Loucy (cell line): ENCODE data around the gene CDT1.

Experiments used
- H2AFZ ChIP-seq: fragments of 200-600 bp; sonication (generic); 2 replicates; pipeline ENCODE4 v1.6.0; 2016; ENCODE audit warnings: antibody characterized with exemption, mild to moderate bottlenecking, low read length, moderate library complexity
- H3F3A ChIP-seq: fragments of 200-600 bp; 2 replicates; pipeline ENCODE4 v1.6.0; 2016; ENCODE audit warnings: antibody characterized with exemption, low read depth, mild to moderate bottlenecking
- H3K27me3 ChIP-seq: fragments of 200-600 bp; sonication (generic); 2 replicates; pipeline ENCODE4 v1.6.1; 2014; ENCODE audit warnings: low read length, mild to moderate bottlenecking; ENCODE audit not compliant: insufficient read depth, poor library complexity, severe bottlenecking
- H3K36me3 ChIP-seq: fragments of 200-600 bp; sonication (generic); 2 replicates; pipeline ENCODE4 v1.6.1; 2016; ENCODE audit warnings: low read length; ENCODE audit not compliant: insufficient read depth
- H3K4me1 ChIP-seq: fragments of 200-600 bp; sonication (generic); 2 replicates; pipeline ENCODE4 v1.5.1; 2014; ENCODE audit warnings: low read length, mild to moderate bottlenecking; ENCODE audit not compliant: insufficient read depth, poor library complexity, severe bottlenecking
- H3K4me2 ChIP-seq: fragments of 200-600 bp; sonication (generic); 2 replicates; pipeline ENCODE4 v1.6.0; 2014; ENCODE audit warnings: antibody characterized with exemption, low read length, low read depth, mild to moderate bottlenecking; ENCODE audit not compliant: poor library complexity, severe bottlenecking
- H3K4me3 ChIP-seq: fragments of 200-600 bp; sonication (generic); 2 replicates; pipeline ENCODE4 v1.5.1; 2014; ENCODE audit warnings: low read length, mild to moderate bottlenecking, mixed read lengths; ENCODE audit not compliant: poor library complexity, severe bottlenecking
- H3K79me2 ChIP-seq: fragments of 200-600 bp; sonication (generic); 2 replicates; pipeline ENCODE4 v1.6.1; 2014; ENCODE audit warnings: low read length; ENCODE audit not compliant: insufficient read depth
- H3K9ac ChIP-seq: fragments of 200-600 bp; sonication (generic); 2 replicates; pipeline ENCODE4 v1.6.0; 2014; ENCODE audit warnings: mild to moderate bottlenecking, low read depth, low read length, moderate library complexity; ENCODE audit not compliant: poor library complexity, severe bottlenecking
- H3K9me2 ChIP-seq: fragments of 200-600 bp; sonication (generic); replicated peaks from 2 replicates; pipeline ENCODE4 v1.6.1; 2016; ENCODE audit warnings: low read depth, low read length, mixed read lengths
- H3K9me3 ChIP-seq: fragments of 200-600 bp; sonication (generic); 2 replicates; pipeline ENCODE4 v1.6.1; 2014; ENCODE audit warnings: mild to moderate bottlenecking, antibody characterized with exemption, low read length, low read depth; ENCODE audit not compliant: insufficient read depth
- H4K20me1 ChIP-seq: fragments of 200-600 bp; sonication (generic); 2 replicates; pipeline ENCODE4 v1.6.0; 2014; ENCODE audit warnings: antibody characterized with exemption, low read length, mild to moderate bottlenecking; ENCODE audit not compliant: insufficient read depth, poor library complexity, severe bottlenecking
- EZH2phosphoT487 ChIP-seq: fragments of 200-600 bp; IDR thresholded peaks from 2 replicates; pipeline ENCODE4 v1.6.1; 2018; ENCODE audit warnings: antibody characterized with exemption, mild to moderate bottlenecking, moderate library complexity, borderline replicate concordance
- TF ChIP-seq, protein P1 (sequence below): fragments of 200-600 bp; sonication (generic); conservative IDR thresholded peaks from 2 replicates; pipeline ENCODE4 v1.5.1; 2014; ENCODE audit warnings: mild to moderate bottlenecking, antibody characterized with exemption, low read length

Gene CDT1

DNA sequence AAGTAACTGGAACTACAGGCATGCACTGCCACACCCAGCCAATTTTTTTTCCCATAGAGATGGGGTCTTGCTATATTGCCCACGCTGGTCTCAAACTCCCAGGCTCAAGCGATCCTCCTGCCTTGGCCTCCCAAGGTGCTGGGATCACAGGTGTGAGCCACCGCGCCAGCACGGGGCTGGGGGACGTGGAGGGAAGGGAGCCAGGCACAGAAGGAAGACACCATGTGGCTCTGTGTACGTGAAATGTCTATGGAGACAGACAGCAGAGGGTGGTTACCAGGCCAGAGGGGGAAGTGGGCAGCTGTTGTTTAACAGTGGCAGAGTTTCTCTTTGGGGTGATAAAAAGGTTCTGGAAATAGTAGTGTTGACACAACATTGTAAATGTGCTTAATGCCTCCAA, 14.0 kb upstream of the CDT1 start:
- no peaks in the 10 kb centered on the region for H3K27me3 ChIP-seq
- TF ChIP-seq EZH2phosphoT487: no peak
- TF ChIP-seq, protein P1, sequence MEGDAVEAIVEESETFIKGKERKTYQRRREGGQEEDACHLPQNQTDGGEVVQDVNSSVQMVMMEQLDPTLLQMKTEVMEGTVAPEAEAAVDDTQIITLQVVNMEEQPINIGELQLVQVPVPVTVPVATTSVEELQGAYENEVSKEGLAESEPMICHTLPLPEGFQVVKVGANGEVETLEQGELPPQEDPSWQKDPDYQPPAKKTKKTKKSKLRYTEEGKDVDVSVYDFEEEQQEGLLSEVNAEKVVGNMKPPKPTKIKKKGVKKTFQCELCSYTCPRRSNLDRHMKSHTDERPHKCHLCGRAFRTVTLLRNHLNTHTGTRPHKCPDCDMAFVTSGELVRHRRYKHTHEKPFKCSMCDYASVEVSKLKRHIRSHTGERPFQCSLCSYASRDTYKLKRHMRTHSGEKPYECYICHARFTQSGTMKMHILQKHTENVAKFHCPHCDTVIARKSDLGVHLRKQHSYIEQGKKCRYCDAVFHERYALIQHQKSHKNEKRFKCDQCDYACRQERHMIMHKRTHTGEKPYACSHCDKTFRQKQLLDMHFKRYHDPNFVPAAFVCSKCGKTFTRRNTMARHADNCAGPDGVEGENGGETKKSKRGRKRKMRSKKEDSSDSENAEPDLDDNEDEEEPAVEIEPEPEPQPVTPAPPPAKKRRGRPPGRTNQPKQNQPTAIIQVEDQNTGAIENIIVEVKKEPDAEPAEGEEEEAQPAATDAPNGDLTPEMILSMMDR: no peak
- H4K20me1 ChIP-seq: no peaks in the 10 kb centered on the region
- H3K4me1 ChIP-seq: peaks cover 37% of the 10 kb centered on the region
- H3K36me3 ChIP-seq: no peaks in the 10 kb centered on the region
- H3K4me3 ChIP-seq: peak overlapping the region; percentile 91
- H3F3A ChIP-seq: 0 out of 2 replicates have a peak, but pooled peaks cover 3% of the 10 kb centered on the region
- H3K9me3 ChIP-seq: no peaks in the 10 kb centered on the region
- H3K9me2 ChIP-seq: no peaks in the 10 kb centered on the region
- H3K9ac ChIP-seq: peak overlapping the region; percentile 92
- H3K79me2 ChIP-seq: peaks cover 33% of the 10 kb centered on the region
- peak overlapping the region; percentile 93 for H3K4me2 ChIP-seq
- H2AFZ ChIP-seq: no peak overlapping the region

DNA sequence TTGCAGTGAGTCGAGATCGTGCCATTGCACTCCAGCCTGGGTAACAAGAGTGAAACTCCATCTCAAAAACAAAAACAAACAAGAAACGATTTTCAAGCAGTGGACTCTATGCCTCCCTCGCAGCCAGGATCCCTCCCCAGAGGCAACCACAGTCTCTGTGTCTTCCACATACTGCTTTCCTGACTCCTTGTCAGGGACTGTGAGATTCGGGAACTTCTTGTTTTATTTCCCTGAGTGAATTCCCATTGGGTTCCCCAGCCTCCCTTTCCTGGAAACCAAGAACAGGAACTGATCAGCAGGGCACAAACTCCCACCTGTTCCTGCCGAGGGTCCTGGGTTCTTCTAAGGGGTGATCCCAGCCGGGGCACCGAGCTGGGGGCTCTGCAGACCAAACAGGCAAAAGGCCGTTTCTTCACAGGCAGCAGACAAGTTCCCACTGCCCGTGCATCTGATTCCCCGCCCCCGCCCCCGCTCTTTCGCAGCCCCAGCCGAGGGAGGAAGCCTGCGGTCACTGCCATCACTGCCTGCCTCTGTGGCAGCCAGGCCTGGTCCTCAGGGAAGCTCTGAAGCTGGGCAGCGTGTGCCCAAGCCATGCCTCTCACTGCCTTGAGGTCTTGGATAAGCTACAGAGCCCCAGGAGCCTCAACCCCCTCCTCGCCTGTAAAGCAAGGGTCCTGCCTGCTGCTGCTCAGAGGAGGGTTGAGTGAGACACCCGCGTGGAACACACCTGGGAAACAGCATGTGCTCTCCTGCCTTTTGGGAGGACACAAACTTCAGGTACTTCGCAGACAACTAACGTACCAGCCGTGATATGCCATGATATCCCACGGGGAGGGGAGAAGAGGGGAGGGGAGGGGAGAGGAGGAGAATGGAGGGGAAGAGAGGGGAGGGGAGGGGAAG, 13.0 kb upstream of the CDT1 start:
- TF ChIP-seq, protein P1: no peak
- Histone ChIP-seq H3F3A (0 out of 2 replicates have a peak, but pooled peaks cover 3% of the 10 kb centered on the region), H3K9me2 (no peaks in the 10 kb centered on the region), H4K20me1 (no peaks in the 10 kb centered on the region), H3K36me3 (no peaks in the 10 kb centered on the region), H3K4me1 (peaks cover 46% of the 10 kb centered on the region), H3K4me2 (peak overlapping the region; percentile 93), H3K9ac (peak overlapping the region; percentile 92), H3K4me3 (peak overlapping the region; percentile 91), H3K79me2 (peaks cover 26% of the 10 kb centered on the region), H3K27me3 (no peaks in the 10 kb centered on the region), H2AFZ (no peak overlapping the region), H3K9me3 (no peaks in the 10 kb centered on the region)

DNA sequence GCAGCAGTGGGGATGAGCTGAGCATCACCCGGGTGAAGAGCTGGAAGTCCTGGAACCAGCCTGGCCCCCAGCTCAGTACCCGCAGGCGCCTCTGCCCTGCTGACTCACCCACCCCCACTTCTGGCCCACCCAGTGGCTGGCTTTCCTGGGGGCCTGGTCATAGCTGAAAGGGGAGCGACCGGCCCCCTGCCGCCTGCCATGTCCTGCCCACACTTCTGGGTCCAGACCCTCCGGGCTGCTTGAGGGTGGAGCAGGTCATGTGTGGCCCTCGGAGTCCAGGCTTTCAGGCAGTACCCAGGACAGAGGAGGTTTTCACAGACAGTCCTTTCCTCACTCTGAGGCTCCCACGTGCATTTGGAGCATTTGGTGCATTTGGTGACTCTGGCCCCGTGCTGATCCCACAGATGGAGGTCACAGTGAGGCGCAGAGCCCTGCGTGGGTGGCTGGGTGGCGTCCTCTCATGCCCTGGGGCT, 11.5 kb upstream of the CDT1 start:
- Histone ChIP-seq H3K4me1 (peaks cover 49% of the 10 kb centered on the region), H3K4me3 (peak overlapping the region; percentile 60)

More for the DNA sequence above, 11.5 kb upstream of the CDT1 start:
- H3K36me3 ChIP-seq: no peaks in the 10 kb centered on the region
- H2AFZ ChIP-seq: no peak overlapping the region
- peaks cover 29% of the 10 kb centered on the region; the same call in 1 of the 2 replicates for H3K79me2 ChIP-seq
- 0 out of 2 replicates have a peak, but pooled peaks cover 3% of the 10 kb centered on the region for H3F3A ChIP-seq
- no peaks in the 10 kb centered on the region for H3K27me3 ChIP-seq
- TF ChIP-seq, protein P1: no peak
- no peak for TF ChIP-seq EZH2phosphoT487
- H3K9me3 ChIP-seq: no peaks in the 10 kb centered on the region
- H3K9me2 ChIP-seq: no peaks in the 10 kb centered on the region
- H4K20me1 ChIP-seq: no peaks in the 10 kb centered on the region
- peak overlapping the region; percentile 74 for H3K4me2 ChIP-seq
- H3K9ac ChIP-seq: peak overlapping the region; percentile 71
